NB4 (cell line): ENCODE results near the gene POFUT1.
"Not testable (repeated sequence)": the region's sequence is repeated elsewhere in the genome, so short reads cannot be mapped to it uniquely, and the experiment has no call there.

ENCODE experiments used
- DNase-seq: peaks from one replicate; pipeline ENCODE4 v3.0.0; 2010; ENCODE audit warnings: low read depth
- H3K4me3 ChIP-seq: one replicate; pipeline ENCODE4 v1.5.1; 2011; ENCODE audit warnings: mild to moderate bottlenecking, low read depth, low read length, moderate library complexity
- MYC ChIP-seq: IDR thresholded peaks from 2 replicates; pipeline ENCODE4 v1.6.1; 2011; ENCODE audit warnings: low read depth, low read length
- POLR2A ChIP-seq: IDR thresholded peaks from 2 replicates; pipeline ENCODE4 v1.6.1; 2011; ENCODE audit warnings: mild to moderate bottlenecking; ENCODE audit not compliant: insufficient read length; ENCODE audit errors: extremely low read depth
- TF ChIP-seq, protein P1 (sequence below): IDR thresholded peaks from one replicate; pipeline ENCODE4 v1.5.1; 2012; ENCODE audit warnings: low read depth, low read length
- TF ChIP-seq, protein P2 (sequence below): IDR thresholded peaks from 2 replicates; pipeline ENCODE4 v1.6.1; 2011; ENCODE audit warnings: low read depth, low read length

Gene POFUT1

DNA sequence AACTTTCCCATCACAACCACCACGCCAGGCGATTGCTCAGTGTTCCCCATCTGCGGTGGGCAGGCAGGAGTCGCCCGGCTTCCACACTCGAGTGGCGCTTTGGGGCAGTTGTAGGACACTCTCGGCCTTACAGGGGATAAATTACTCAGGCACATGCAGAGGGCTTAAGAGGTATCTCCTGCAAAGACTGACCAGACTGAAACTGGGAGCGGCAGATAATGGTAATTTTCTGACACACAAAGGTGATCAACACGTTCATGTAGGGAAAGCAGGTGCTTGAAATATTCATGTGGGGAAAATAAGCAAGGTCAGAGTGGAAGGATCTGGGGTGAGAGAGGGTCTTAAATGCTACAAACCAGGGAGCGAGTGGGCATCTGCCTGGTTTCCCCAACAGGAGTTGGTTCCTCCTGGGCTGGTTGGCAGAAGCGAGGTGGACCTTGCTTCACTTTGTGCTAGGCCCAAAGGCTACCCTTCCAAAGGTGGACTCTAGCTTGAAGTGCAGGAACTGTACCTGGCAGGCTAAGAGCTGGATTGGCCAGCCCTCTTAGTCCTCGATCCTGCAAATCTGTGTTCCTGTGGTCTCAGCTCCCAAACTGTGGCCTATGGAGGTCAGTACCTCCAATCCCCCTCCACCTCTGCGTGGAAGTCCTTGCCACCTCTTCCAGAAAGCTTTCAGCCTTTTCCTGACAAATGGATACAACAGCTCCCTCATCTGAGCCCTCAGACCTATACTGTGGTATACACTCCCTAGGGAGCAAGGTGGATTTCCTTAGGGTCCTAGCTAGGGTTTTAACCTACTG, 16.9 kb upstream of the POFUT1 start:
- no peak for DNase-seq
- TF ChIP-seq, protein P1, sequence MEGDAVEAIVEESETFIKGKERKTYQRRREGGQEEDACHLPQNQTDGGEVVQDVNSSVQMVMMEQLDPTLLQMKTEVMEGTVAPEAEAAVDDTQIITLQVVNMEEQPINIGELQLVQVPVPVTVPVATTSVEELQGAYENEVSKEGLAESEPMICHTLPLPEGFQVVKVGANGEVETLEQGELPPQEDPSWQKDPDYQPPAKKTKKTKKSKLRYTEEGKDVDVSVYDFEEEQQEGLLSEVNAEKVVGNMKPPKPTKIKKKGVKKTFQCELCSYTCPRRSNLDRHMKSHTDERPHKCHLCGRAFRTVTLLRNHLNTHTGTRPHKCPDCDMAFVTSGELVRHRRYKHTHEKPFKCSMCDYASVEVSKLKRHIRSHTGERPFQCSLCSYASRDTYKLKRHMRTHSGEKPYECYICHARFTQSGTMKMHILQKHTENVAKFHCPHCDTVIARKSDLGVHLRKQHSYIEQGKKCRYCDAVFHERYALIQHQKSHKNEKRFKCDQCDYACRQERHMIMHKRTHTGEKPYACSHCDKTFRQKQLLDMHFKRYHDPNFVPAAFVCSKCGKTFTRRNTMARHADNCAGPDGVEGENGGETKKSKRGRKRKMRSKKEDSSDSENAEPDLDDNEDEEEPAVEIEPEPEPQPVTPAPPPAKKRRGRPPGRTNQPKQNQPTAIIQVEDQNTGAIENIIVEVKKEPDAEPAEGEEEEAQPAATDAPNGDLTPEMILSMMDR = no peak
- TF ChIP-seq POLR2A (no peak), MYC (no peak)
- TF ChIP-seq, protein P2, sequence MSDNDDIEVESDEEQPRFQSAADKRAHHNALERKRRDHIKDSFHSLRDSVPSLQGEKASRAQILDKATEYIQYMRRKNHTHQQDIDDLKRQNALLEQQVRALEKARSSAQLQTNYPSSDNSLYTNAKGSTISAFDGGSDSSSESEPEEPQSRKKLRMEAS = no peak
- no peak overlapping the region for H3K4me3 ChIP-seq

GRCh38 chr20:32191422-32191821, 16.3 kb upstream of the POFUT1 start:
- H3K4me3 ChIP-seq = no peak overlapping the region
- no peak for TF ChIP-seq POLR2A
- DNase-seq = no peak

DNA sequence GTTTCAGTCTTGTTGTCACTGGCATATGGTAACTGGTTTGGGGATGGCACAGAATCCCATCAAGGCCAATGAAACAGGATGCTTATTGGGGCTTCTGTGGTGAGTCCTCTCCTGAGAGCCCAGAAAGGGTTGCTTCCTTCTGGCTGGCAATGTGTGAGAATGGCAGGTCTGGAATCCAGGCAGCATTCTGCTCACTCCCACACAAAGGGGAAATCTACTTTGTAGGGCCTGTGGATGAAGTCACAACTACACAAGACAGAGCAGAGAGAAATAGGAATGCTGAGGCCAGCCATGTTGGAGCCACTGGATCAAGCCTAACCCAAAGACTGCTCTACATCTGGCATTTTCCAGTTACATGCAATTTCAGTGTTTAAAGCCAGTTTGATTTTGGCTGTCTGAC, 15.8 kb upstream of the POFUT1 start:
- DNase-seq = no peak
- TF ChIP-seq MYC = no peak
- TF ChIP-seq, protein P2 = no peak
- TF ChIP-seq, protein P1 = no peak
- TF ChIP-seq POLR2A = no peak
- no peak overlapping the region for H3K4me3 ChIP-seq

DNA sequence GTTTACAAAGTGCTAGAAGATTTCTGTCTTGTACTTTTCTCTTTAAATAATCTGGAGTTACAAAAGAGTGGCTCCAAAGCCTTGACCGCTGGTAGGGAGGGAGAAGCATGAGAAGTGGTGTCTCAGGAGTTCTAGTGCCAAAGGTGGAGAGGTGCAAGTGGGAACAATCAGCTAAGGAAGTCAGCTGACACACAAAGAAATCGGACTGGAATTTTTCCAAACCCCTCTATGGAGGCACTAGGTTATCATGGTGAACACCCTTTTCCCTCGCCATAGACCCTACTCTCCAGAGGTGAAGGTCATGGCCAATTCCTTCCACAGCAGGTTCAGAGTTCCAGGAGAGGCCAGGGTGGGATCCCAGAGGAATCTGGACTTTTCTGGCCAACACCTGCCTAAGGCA, 15.0 kb upstream of the POFUT1 start:
- no peak overlapping the region for H3K4me3 ChIP-seq
- no peak for DNase-seq
- TF ChIP-seq POLR2A = no peak
- TF ChIP-seq, protein P1 = no peak
- TF ChIP-seq MYC = no peak
- TF ChIP-seq, protein P2 = no peak

DNA sequence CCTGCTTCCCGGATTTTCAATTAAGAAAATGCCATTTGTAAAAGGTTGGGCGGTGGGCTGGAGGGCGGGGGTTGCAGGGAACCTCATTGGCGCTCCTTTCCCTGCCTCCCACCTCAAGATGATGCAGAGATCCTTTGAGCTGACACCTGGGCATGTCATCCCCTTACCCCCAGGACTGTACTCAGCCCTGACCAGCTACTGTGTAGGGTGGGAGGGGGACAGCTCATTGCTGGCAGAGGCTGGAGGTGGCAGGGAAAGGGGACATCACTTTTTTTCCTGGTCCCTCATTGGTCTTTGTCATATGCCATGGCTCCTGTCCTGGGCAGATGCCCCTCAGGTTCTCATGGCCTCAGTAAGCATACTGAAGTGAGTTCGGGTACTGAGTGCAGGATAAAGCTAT, 14.3 kb upstream of the POFUT1 start:
- DNase-seq, H3K4me3 ChIP-seq: not testable (repeated sequence)

- DNase-seq = no peak
- H3K4me3 ChIP-seq = no peak overlapping the region
- TF ChIP-seq, protein P2 = no peak
- TF ChIP-seq, protein P1 = no peak
- TF ChIP-seq MYC (no peak), POLR2A (no peak)
Measured at GRCh38 chr20:32193996-32194395, 13.7 kb upstream of the POFUT1 start.

DNA sequence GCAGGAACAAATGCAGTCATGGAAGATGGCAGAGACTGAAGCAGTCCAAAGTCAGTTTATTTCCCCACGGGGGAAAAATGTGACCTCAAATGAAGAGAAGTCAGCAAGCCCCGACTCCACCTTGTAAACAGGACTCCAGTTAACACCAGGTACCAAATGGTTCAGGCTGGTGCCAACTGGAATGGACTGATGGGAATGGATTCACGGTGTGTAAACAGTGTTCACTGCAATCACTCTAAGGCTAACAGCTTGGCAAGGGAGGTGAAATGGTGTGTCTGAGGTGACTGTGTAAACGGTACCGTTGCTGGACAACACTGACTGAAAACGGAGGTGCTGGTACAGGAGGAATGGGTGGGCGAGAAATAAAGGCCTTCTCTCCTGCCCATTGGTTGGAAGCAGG, 12.1 kb upstream of the POFUT1 start:
- TF ChIP-seq, protein P2 = no peak
- TF ChIP-seq, protein P1 = no peak
- TF ChIP-seq POLR2A = no peak
- TF ChIP-seq MYC = no peak
- no peak for DNase-seq
- no peak overlapping the region for H3K4me3 ChIP-seq

GRCh38 chr20:32196613-32197012, 11.1 kb upstream of the POFUT1 start:
- DNase-seq, H3K4me3 ChIP-seq: not testable (repeated sequence)
